ENCODE measurements around the gene HOXB3.

The HOXB3 gene

DNA sequence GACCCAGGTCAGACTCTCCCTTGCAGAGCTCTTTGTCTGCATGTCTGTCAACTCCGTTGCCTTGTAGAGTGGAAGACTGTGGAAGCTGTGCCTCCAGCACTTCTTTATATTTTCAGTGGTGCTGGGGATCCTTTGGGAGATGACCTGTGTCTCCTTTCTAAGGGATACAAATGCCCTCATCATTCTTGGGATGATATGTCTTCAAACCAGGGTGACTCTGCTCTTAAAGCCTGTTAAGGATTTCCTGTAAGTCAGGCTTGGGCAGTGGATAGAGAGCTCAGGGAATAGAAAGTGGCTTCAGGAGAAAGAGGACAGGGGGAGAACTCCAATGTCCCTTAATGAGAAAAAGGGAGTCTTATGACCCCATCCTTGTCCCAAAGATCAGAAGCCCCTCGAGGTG lies 1.5 kb downstream of the HOXB3 start:
- no peak for DNase-seq (ENCODE audit: low read depth in 1 of 2, low spot score in 1 of 2)

DNA sequence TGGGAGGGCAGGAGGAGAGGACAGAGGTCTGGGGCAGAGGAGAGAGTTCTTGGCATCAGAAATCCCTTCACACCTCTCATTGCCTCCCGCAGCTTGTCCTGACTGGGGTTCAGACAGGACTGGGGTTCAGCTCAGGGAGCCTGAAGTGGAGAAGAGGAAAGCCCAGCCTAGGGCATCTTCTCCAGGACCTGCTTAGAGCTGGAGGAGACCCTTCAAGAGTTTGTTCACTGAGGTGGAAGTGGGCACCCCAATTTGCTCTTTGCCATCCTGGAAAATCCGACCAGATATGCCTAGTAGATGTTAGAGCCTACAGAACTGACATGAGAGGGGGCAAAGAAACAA lies 2.0 kb downstream of the HOXB3 start:
- DNase-seq (ENCODE audit: low read depth in 1 of 2, low spot score in 1 of 2), result no peak

GRCh38 chr17:48587276-48588073 lies 2.6 kb downstream of the HOXB3 start:
- no peak for DNase-seq (ENCODE audit: low read depth in 1 of 2, low spot score in 1 of 2)

- DNase-seq (ENCODE audit: low read depth in 1 of 2, low spot score in 1 of 2), result no peak
Observed at GRCh38 chr17:48586355-48587258, 3.4 kb downstream of the HOXB3 start.

GRCh38 chr17:48584223-48584741 lies 5.8 kb downstream of the HOXB3 start:
- DNase-seq (ENCODE audit: low read depth in 1 of 2, low spot score in 1 of 2), result no peak

DNA sequence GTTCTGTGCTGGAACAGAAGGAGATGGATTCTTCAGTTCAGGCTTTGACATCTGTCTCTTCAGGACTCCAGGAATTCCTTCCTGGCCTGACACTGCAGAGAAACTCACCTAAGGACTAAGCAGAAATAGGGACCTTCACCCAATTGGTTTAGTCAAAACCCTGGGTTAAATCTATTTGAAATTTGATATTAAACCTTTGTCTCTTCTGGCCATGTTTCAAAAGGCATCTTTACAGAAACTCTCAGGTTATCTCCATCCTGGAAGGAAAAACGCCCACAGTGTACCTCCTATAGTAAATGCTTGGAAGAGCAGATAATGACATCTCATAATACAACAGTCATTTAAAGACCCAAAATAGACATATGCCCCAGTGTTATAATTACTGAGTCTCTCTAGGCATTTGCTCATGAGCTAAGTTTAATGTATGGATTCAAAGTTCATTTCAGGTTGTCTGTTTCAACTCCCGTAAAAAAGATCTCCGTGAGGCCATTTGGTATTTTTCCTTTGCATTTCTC lies 6.3 kb downstream of the HOXB3 start:
- no peak for DNase-seq (ENCODE audit: low read depth in 1 of 2, low spot score in 1 of 2)

DNA sequence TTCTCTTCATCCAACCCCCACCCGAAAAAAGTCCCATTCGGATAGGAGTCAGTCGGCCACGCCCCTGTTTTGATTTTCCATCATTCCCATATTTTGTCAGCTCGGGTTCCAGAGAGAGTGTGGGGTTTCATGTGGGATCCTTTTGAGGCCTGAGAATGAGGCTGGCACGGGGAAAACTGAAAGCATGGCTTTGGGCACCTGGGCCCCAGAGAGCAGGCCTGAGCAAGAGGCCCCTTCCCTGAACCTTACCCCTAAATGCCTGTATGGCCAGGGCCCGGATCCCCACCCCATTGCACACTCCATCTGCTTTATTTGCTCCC lies 7.3 kb downstream of the HOXB3 start:
- DNase-seq (ENCODE audit: low read depth in 1 of 2, low spot score in 1 of 2), result no peak

GRCh38 chr17:48579760-48580554 lies 10.1 kb downstream of the HOXB3 start:
- DNase-seq (ENCODE audit: low read depth in 1 of 2, low spot score in 1 of 2), result no peak

- no peak for DNase-seq (ENCODE audit: low read depth in 1 of 2, low spot score in 1 of 2)
Observed at GRCh38 chr17:48579471-48579759, 10.6 kb downstream of the HOXB3 start.

DNA sequence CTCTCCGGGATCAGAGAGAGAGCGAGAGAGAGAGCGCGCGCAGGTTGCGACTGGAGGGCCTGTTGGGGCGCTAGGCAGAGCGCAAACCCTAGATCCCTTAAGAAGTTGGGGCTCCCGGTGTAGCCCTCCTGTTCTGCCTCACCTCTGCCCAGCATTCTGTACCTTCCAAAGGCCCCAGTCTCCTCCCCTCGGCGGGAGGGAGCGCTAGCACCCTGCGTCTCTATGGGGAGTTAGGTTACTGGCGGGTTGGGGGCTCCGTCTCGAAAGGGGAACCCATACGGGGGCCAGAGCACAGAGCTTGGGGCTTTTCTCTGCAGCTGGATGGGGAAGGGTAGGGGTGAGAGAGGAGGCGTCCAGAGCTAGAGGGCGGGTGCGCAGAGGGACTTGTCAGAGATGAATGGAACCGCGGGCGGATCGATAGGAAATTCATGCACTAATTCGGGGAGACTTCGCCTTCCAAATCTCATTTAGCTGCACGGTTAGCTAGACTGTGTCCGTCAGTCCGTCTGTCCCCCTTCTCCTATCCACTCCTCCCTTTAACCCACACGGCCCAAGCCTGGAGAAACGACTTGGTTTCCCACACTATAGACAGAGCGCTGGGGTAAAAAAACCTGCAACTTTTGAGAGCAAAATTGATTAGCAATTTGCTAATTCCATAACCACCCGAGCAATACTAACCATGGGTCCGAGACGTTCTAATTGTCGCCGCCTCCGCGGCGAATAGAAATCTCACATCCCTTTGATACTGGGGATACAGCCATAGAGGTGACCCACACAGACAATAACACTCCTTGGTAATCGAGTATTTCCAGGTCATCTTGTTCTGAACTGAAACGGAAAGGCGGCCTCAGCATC lies 11.2 kb downstream of the HOXB3 start:
- DNase-seq (ENCODE audit: low read depth in 1 of 2, low spot score in 1 of 2), result no peak

- peak in 1 of 2 donors; percentile 52 for DNase-seq (ENCODE audit: low read depth in 1 of 2, low spot score in 1 of 2)
Observed at GRCh38 chr17:48577946-48578615, 12.0 kb downstream of the HOXB3 start, which contains the start of gene HOXB4. HOXB4 (minus strand) TSS chr17:48578350; CDS start chr17:48578319, 31 bp downstream.

DNA sequence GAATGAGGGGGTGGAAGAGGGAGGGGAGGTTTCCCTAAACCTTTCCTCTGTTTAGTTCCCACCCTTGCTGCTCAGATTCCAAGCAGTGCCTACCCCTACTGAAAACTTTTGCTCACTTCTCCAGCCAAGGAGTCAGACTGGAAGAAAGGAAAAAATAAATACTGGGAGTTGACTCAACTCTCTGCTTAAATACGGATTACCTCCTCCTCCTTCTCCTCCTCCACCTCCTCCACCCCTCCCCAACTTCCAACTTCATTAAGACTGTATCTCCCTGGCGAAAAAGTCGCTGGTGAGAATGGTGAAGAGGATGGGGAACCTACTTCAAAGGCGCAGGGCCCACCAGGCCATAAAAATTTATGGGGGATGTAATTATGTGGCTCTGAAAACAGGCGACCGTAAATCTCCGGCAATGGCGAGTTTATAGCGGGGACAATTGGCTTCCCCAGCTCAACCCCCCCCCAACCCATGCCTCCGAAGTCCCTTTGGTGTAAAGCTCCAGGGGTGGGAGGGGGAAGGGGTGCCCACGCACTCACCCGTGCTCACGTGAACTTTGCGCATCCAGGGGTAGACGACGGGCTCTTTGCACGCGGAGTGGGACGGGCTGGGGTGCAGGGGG lies 12.6 kb downstream of the HOXB3 start:
- DNase-seq (ENCODE audit: low read depth in 1 of 2, low spot score in 1 of 2), result no peak

GRCh38 chr17:48576479-48577309 lies 13.3 kb downstream of the HOXB3 start:
- no peak for DNase-seq (ENCODE audit: low read depth in 1 of 2, low spot score in 1 of 2)

GRCh38 chr17:48575673-48576478 lies 14.2 kb downstream of the HOXB3 start:
- DNase-seq (ENCODE audit: low read depth in 1 of 2, low spot score in 1 of 2), result no peak

DNA sequence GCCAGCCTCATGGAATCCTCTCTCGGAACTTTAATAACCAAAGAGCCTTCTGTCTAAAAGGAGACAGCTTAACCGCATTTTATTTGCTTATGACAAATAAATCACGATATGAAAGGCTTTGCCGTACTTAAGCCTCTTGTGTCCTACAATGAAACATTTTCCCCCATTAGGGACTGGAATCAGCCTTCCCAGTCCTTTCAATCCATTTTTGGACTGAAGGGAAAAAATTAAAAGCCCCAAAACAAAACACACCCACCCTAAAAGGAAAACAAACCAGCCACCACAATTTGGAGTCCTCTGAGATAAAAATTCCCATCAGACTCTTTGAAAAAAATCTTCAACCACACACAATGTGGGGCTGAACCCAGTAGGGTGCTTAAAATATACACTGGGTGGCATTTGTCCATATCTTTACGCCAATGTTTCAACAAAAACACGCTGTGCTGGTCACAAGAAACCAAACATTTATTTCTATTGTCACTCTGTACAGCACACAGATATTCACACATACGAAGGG lies 14.9 kb downstream of the HOXB3 start:
- DNase-seq (ENCODE audit: low read depth in 1 of 2, low spot score in 1 of 2), result no peak

GRCh38 chr17:48574505-48575065 lies 15.5 kb downstream of the HOXB3 start:
- DNase-seq (ENCODE audit: low read depth in 1 of 2, low spot score in 1 of 2), result no peak

DNA sequence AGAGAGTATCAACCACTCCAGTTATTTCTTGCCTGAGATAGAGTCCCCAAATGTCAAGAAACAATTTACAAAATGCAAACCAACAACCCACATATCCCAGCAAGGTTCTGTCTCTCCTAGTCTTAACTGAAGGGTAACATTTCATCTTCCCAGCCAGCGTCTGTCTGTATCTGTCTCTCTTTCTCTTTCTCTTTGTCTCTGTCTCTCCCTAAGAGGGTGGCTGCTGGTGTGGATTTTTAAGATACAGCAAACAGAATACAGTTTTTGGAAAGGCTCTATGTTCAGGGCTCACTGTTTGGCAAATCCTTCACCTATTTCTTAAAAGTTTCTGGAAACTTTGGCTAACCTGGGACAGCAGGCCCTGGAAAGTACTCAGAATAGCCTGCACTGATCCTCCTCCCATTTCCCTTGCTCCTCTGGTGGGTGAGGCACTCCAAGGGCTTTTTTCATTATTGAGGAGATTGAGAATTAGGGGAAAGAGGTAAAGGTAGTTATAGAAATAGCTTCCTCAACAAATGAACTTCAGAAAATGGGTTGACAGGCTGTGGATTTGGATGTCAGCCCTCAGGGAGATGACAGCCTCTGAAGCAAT lies 18.1 kb downstream of the HOXB3 start:
- no peak for DNase-seq (ENCODE audit: low read depth in 1 of 2, low spot score in 1 of 2)
